ENCODE results near the gene C12orf43.

The C12orf43 gene

DNA sequence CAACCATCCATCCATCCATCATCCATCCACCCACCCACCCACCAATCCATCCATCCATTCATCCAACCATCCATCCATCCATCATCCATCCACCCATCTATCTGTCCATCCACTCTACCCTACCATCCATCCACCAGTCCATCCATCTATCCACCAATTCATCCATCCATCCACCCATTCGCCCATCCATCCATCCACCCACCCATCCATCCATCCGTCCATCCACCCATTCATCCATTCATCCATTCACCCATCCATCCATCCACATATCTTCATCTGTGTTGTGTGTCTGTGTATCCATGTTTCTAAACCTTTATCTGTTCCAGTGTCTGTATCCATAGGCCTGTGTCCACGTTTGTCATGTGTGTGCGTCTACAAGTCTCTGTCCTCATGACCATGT, 28.1 kb downstream of the C12orf43 start:
- Histone ChIP-seq H3K4me1 (ENCODE audit: control extremely low read depth in 1 of 4, control insufficient read depth in 4 of 4, insufficient read depth in 4 of 4, low read length in 3 of 4) (no peaks in the 10 kb centered on the region), H3K27ac (ENCODE audit: insufficient read depth in 1 of 2, low read depth in 1 of 2, low read length in 2 of 2, poor library complexity in 1 of 2, severe bottlenecking in 2 of 2) (no peak overlapping the region), H3K27me3 (replicated peaks in 2 of 5; ENCODE audit: control insufficient read depth in 4 of 5, insufficient read depth in 5 of 5, low read length in 4 of 5) (no peaks in the 10 kb centered on the region), H3K36me3 (ENCODE audit: control insufficient read depth in 4 of 4, insufficient read depth in 4 of 4, low read length in 3 of 4) (no peaks in the 10 kb centered on the region), H3K4me3 (ENCODE audit: control insufficient read depth in 1 of 7, extremely low read depth in 1 of 7, insufficient read depth in 4 of 7, low read depth in 2 of 7, low read length in 6 of 7) (no peak overlapping the region), H3K9me3 (ENCODE audit: control extremely low read depth in 1 of 5, control insufficient read depth in 4 of 5, insufficient read depth in 2 of 5, low read depth in 1 of 5, low read length in 4 of 5) (no peaks in the 10 kb centered on the region)
- ChIA-PET POLR2A (no interaction called here), CTCF (no interaction called here)
- 100% methylated on average over 3 of the region's 4 CpGs for WGBS (ENCODE audit: insufficient coverage)
- no peak for DNase-seq

DNA sequence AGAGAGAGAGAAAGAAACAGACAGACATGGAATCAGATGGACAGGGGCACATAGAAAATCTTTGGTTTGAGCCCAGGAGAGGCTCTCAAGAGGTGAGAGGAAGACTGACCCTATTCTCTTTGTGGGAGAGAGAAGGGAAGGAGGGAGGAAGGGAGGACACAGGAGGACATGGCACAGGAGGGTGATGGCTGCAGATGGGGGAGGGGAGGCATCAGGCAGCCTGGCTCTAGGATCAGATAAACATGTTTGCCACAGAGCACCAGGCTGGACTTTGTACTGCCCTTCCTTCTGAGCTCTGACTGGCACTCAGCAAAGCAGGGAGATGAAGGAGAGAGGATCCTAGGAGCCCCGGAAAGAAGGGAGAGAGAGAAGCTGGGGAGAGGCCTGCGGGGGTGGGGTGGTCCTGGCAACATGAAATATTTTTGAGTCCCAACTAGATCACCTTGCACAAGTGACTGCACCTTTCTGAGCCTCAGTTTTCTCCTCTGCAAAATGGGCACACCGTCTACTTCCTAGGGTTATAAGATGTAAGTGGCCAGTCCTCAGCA, 31.9 kb downstream of the C12orf43 start:
- H3K36me3 ChIP-seq (ENCODE audit: control insufficient read depth in 4 of 4, insufficient read depth in 4 of 4, low read length in 3 of 4), result no peaks in the 10 kb centered on the region
- no peaks in the 10 kb centered on the region for H3K4me1 ChIP-seq (ENCODE audit: control extremely low read depth in 1 of 4, control insufficient read depth in 4 of 4, insufficient read depth in 4 of 4, low read length in 3 of 4)
- no peak overlapping the region for H3K4me3 ChIP-seq (ENCODE audit: control insufficient read depth in 1 of 7, extremely low read depth in 1 of 7, insufficient read depth in 4 of 7, low read depth in 2 of 7, low read length in 6 of 7)
- H3K27ac ChIP-seq (ENCODE audit: insufficient read depth in 1 of 2, low read depth in 1 of 2, low read length in 2 of 2, poor library complexity in 1 of 2, severe bottlenecking in 2 of 2), result no peak overlapping the region
- ChIA-PET POLR2A (interaction anchor here (0.6 kb wide), 1 partner anchor 70 kb away, joined by 4 read pairs; no protein-coding TSS in a partner anchor), CTCF (interaction anchor here (0.5 to 1.8 kb wide), 4 partner anchors 12 to 337 kb away, joined by 3 to 5 read pairs (median 3); no protein-coding TSS in a partner anchor)
- H3K9me3 ChIP-seq (ENCODE audit: control extremely low read depth in 1 of 5, control insufficient read depth in 4 of 5, insufficient read depth in 2 of 5, low read depth in 1 of 5, low read length in 4 of 5), result no peaks in the 10 kb centered on the region
- no peaks in the 10 kb centered on the region for H3K27me3 ChIP-seq (replicated peaks in 2 of 5; ENCODE audit: control insufficient read depth in 4 of 5, insufficient read depth in 5 of 5, low read length in 4 of 5)
- 100% methylated on average over 1 of the region's 3 CpGs for WGBS (ENCODE audit: insufficient coverage)
- no peak for DNase-seq

- H3K4me1 ChIP-seq (ENCODE audit: control extremely low read depth in 1 of 4, control insufficient read depth in 4 of 4, insufficient read depth in 4 of 4, low read length in 3 of 4), result no peaks in the 10 kb centered on the region
- POLR2A ChIA-PET, result no interaction called here
- H3K4me3 ChIP-seq (ENCODE audit: control insufficient read depth in 1 of 7, extremely low read depth in 1 of 7, insufficient read depth in 4 of 7, low read depth in 2 of 7, low read length in 6 of 7), result no peak overlapping the region
- H3K27ac ChIP-seq (ENCODE audit: insufficient read depth in 1 of 2, low read depth in 1 of 2, low read length in 2 of 2, poor library complexity in 1 of 2, severe bottlenecking in 2 of 2), result no peak overlapping the region
- H3K27me3 ChIP-seq (replicated peaks in 2 of 5; ENCODE audit: control insufficient read depth in 4 of 5, insufficient read depth in 5 of 5, low read length in 4 of 5), result no peaks in the 10 kb centered on the region
- no peaks in the 10 kb centered on the region for H3K9me3 ChIP-seq (ENCODE audit: control extremely low read depth in 1 of 5, control insufficient read depth in 4 of 5, insufficient read depth in 2 of 5, low read depth in 1 of 5, low read length in 4 of 5)
- H3K36me3 ChIP-seq (ENCODE audit: control insufficient read depth in 4 of 4, insufficient read depth in 4 of 4, low read length in 3 of 4), result no peaks in the 10 kb centered on the region
- WGBS (ENCODE audit: insufficient coverage), result 94% methylated on average over 4 of the region's 4 CpGs
- CTCF ChIA-PET, result interaction anchor here (0.6 to 1.5 kb wide), 4 partner anchors 8 to 75 kb away, joined by 3 to 6 read pairs (median 3); no protein-coding TSS in a partner anchor
- DNase-seq, result no peak
These were observed 32.5 kb downstream of the C12orf43 start for GRCh38 chr12:120983759-120984158.

DNA sequence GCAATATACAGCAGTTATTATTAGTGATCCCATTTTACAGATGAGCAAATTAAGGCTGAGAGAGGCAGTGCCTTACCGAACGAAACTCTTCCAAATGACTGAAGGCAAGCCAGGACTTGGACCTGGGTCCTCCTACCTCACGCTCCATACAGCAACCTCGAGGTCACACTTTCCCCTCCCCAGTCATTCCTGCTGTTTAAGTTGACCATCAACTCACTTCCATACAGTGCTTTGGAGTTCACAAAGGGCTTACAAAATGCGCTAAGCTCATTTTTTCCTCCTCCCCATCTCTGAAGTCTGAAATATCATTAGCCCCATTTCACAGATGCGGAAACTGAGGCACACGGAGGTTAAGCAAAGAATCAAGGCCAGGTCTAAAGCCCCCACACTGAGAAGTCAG, 33.6 kb downstream of the C12orf43 start:
- ChIA-PET POLR2A (no interaction called here), CTCF (interaction anchor here (1.5 kb wide), 2 partner anchors 10 to 400 kb away, joined by 5 to 6 read pairs; no protein-coding TSS in a partner anchor)
- WGBS (ENCODE audit: insufficient coverage), result 93% methylated on average over 4 of the region's 7 CpGs
- no peak for DNase-seq
- Histone ChIP-seq H3K27ac (ENCODE audit: insufficient read depth in 1 of 2, low read depth in 1 of 2, low read length in 2 of 2, poor library complexity in 1 of 2, severe bottlenecking in 2 of 2) (no peak overlapping the region), H3K27me3 (replicated peaks in 2 of 5; ENCODE audit: control insufficient read depth in 4 of 5, insufficient read depth in 5 of 5, low read length in 4 of 5) (no peaks in the 10 kb centered on the region), H3K9me3 (ENCODE audit: control extremely low read depth in 1 of 5, control insufficient read depth in 4 of 5, insufficient read depth in 2 of 5, low read depth in 1 of 5, low read length in 4 of 5) (no peaks in the 10 kb centered on the region), H3K36me3 (ENCODE audit: control insufficient read depth in 4 of 4, insufficient read depth in 4 of 4, low read length in 3 of 4) (no peaks in the 10 kb centered on the region), H3K4me1 (ENCODE audit: control extremely low read depth in 1 of 4, control insufficient read depth in 4 of 4, insufficient read depth in 4 of 4, low read length in 3 of 4) (no peaks in the 10 kb centered on the region), H3K4me3 (ENCODE audit: control insufficient read depth in 1 of 7, extremely low read depth in 1 of 7, insufficient read depth in 4 of 7, low read depth in 2 of 7, low read length in 6 of 7) (no peak overlapping the region)

DNA sequence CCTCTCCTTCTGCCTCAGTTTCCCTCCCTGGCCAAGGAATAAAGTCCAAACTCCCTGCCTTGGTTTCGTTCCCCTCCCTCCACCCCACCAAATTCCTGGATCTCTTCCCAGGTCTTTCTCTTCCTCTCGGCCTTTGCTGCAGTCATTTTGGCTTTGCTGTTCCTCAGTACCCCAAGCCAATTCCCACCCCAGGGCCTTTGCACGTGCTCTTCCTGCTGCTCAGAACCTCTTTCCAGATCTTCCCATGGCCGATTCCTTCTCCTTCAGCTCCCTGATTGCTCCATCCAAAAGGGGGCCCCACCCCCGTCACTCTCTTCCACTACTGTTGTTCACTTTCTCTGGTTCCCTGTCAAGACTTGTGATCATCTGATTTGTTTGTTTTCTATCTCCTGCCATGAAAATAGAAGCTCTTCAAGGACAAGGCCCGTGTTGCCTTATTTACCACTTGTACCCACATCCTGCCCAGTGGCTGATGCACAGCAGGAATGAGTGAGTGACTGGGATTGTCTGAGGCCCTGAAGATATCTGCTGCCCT, 34.8 kb downstream of the C12orf43 start:
- WGBS (ENCODE audit: insufficient coverage), result 97% methylated on average over 5 of the region's 6 CpGs
- H3K9me3 ChIP-seq (ENCODE audit: control extremely low read depth in 1 of 5, control insufficient read depth in 4 of 5, insufficient read depth in 2 of 5, low read depth in 1 of 5, low read length in 4 of 5), result no peaks in the 10 kb centered on the region
- H3K27ac ChIP-seq (ENCODE audit: insufficient read depth in 1 of 2, low read depth in 1 of 2, low read length in 2 of 2, poor library complexity in 1 of 2, severe bottlenecking in 2 of 2), result no peak overlapping the region
- no peak for DNase-seq
- H3K27me3 ChIP-seq (replicated peaks in 2 of 5; ENCODE audit: control insufficient read depth in 4 of 5, insufficient read depth in 5 of 5, low read length in 4 of 5), result no peaks in the 10 kb centered on the region
- ChIA-PET POLR2A (no interaction called here), CTCF (interaction anchor here (1.5 to 2.1 kb wide), 3 partner anchors 10 to 399 kb away, joined by 4 to 8 read pairs (median 5); no protein-coding TSS in a partner anchor)
- H3K36me3 ChIP-seq (ENCODE audit: control insufficient read depth in 4 of 4, insufficient read depth in 4 of 4, low read length in 3 of 4), result no peaks in the 10 kb centered on the region
- H3K4me1 ChIP-seq (ENCODE audit: control extremely low read depth in 1 of 4, control insufficient read depth in 4 of 4, insufficient read depth in 4 of 4, low read length in 3 of 4), result no peaks in the 10 kb centered on the region
- H3K4me3 ChIP-seq (ENCODE audit: control insufficient read depth in 1 of 7, extremely low read depth in 1 of 7, insufficient read depth in 4 of 7, low read depth in 2 of 7, low read length in 6 of 7), result no peak overlapping the region

DNA sequence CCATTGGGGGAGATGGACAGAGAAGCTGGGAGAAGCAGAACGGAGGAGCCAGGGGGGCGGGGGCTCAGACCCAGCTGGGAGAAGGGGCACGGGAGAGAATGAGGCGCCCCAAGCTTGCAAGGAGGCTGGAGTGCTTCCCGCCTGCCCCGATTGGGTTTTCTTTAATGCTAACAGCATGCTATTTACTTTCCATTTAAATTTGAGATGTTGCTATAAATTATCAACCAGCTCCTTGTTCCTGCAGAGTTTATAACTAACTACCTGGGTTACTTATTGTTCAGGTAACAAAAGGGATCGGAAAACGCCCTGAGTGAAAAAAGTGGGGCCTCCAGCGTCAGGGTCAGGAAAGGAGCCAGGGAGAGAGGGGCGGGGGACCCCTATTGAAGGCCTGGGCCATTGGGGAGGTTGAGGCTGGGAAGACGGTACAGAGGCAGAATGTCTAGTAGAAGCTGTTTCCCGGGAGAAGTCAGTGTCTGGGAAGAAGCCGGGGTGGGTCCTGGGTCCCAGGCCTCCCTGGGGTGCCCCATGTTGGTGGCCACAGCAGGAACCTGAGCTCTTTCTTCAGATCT, 35.4 kb downstream of the C12orf43 start:
- Histone ChIP-seq H3K27ac (ENCODE audit: insufficient read depth in 1 of 2, low read depth in 1 of 2, low read length in 2 of 2, poor library complexity in 1 of 2, severe bottlenecking in 2 of 2) (no peak overlapping the region), H3K36me3 (ENCODE audit: control insufficient read depth in 4 of 4, insufficient read depth in 4 of 4, low read length in 3 of 4) (no peaks in the 10 kb centered on the region), H3K4me3 (ENCODE audit: control insufficient read depth in 1 of 7, extremely low read depth in 1 of 7, insufficient read depth in 4 of 7, low read depth in 2 of 7, low read length in 6 of 7) (no peak overlapping the region), H3K9me3 (ENCODE audit: control extremely low read depth in 1 of 5, control insufficient read depth in 4 of 5, insufficient read depth in 2 of 5, low read depth in 1 of 5, low read length in 4 of 5) (no peaks in the 10 kb centered on the region), H3K27me3 (replicated peaks in 2 of 5; ENCODE audit: control insufficient read depth in 4 of 5, insufficient read depth in 5 of 5, low read length in 4 of 5) (no peaks in the 10 kb centered on the region), H3K4me1 (ENCODE audit: control extremely low read depth in 1 of 4, control insufficient read depth in 4 of 4, insufficient read depth in 4 of 4, low read length in 3 of 4) (no peaks in the 10 kb centered on the region)
- no peak for DNase-seq
- ChIA-PET CTCF (interaction anchor here (1.4 to 2.1 kb wide), 4 partner anchors 9 to 398 kb away, joined by 3 to 8 read pairs (median 4); no protein-coding TSS in a partner anchor), POLR2A (no interaction called here)
- WGBS (ENCODE audit: insufficient coverage), result 95% methylated on average over 8 of the region's 13 CpGs
